ENCODE measurements around the gene KSR1. TPM values are rescaled to one million over a fixed set of nuclear protein-coding genes. Genes with fewer than 3 reads are reported as not detected.

KSR1 gene
- total RNA-seq, 4 donors from 2014 or later, result 10.4 to 17.7 (median 13.2) TPM

DNA sequence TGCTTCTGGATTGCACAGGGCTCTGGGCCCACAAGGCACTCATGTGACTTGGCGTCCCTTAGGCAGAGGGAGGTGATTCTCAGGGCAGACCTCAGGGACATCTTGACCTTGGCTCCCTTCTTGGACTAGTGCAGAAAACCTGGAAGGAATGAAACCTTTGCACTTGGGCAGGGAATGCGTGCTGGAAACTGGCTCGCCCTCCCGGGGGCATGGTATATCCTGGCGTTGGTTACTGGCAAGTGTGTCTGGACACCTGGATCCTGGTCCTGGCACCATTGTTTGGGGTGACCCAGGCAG is 111.3 kb downstream of the KSR1 start:
- Histone ChIP-seq H3K27ac (peak overlapping the region in 3 of 4 donors; percentile 95 to 99 (median 98)), H3K36me3 (no peaks in the 10 kb centered on the region), H3K4me3 (no peak overlapping the region), H3K4me1 (peaks cover 57 to 64% of the 10 kb centered on the region in 2 donors), H3K9me3 (no peaks in the 10 kb centered on the region), H3K27me3 (no peaks in the 10 kb centered on the region)
- ATAC-seq (peak; percentile 21 to 38), DNase-seq (peak in 1 of 2 donors; percentile 69)
- intact Hi-C loops (cut with DNase I; ENCODE audit: low total_unique reads) (loop anchor here (10.0 kb wide), 1 partner anchor 113 kb away; the partner anchor contains the start of gene KSR1), in situ Hi-C loops (cut with MboI; ENCODE audit: low sequenced_read_pairs in 4 of 4) (no loop called here)
- TF ChIP-seq, protein P1, sequence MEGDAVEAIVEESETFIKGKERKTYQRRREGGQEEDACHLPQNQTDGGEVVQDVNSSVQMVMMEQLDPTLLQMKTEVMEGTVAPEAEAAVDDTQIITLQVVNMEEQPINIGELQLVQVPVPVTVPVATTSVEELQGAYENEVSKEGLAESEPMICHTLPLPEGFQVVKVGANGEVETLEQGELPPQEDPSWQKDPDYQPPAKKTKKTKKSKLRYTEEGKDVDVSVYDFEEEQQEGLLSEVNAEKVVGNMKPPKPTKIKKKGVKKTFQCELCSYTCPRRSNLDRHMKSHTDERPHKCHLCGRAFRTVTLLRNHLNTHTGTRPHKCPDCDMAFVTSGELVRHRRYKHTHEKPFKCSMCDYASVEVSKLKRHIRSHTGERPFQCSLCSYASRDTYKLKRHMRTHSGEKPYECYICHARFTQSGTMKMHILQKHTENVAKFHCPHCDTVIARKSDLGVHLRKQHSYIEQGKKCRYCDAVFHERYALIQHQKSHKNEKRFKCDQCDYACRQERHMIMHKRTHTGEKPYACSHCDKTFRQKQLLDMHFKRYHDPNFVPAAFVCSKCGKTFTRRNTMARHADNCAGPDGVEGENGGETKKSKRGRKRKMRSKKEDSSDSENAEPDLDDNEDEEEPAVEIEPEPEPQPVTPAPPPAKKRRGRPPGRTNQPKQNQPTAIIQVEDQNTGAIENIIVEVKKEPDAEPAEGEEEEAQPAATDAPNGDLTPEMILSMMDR (IDR thresholded peaks at IDR 0.05 in 4 of 5, conservative IDR thresholded peaks at IDR 0.05 in 1 of 5), result no peak
- no peak for TF ChIP-seq POLR2A (IDR thresholded peaks at IDR 0.05)

DNA sequence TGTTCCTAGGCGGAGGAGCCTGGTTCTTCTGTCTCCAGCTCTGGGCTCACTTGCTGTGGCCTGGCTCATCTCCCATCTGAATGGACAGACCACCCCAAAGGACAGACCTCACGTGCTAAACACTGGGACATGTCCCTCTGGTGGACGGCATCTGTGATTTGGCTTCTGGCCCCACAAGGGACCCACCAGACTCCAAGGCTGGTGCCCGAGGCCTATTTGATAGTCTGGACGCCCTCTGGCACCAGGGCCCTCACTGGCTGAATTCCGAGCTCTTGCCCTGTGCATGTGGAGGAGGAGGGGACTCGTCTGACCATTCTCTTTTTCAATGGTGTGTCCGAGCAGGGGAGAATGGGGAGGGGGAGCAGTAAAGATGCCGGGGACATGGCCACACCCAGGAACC is 112.0 kb downstream of the KSR1 start:
- ATAC-seq (no peak), DNase-seq (no peak)
- TF ChIP-seq, protein P1 (IDR thresholded peaks at IDR 0.05 in 4 of 5, conservative IDR thresholded peaks at IDR 0.05 in 1 of 5), result no peak
- TF ChIP-seq POLR2A (IDR thresholded peaks at IDR 0.05), result no peak
- in situ Hi-C loops (cut with MboI; ENCODE audit: low sequenced_read_pairs in 4 of 4), result no loop called here
- Histone ChIP-seq H3K27me3 (no peaks in the 10 kb centered on the region), H3K36me3 (no peaks in the 10 kb centered on the region), H3K4me1 (peaks cover 59 to 66% of the 10 kb centered on the region in 2 donors), H3K9me3 (no peaks in the 10 kb centered on the region), H3K4me3 (no peak overlapping the region), H3K27ac (peak overlapping the region in 3 of 4 donors; percentile 95 to 99 (median 98))
- intact Hi-C loops (cut with DNase I; ENCODE audit: low total_unique reads), result loop anchor here (2.0 to 10.0 kb wide), 2 partner anchors 73 to 113 kb away; partner anchors contain the start of gene KSR1

DNA sequence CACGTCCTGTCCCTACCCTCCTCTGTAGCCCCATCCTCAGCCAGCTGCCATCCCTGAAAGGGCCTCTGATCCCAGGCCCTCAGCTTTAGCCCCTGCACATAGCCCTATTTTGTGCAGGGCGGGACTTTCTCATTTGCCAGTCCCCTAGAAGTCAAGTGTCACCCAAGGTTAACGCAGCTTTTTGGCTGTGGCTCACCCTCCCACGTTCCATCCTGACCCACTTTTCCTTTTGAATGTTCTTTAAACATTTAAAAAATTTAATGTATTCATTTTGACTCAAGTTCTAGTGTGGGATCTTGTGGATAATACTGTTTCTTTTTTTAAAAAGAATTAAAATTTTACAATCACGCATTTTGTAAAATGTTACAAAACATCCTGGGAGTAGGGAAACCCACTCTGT is 112.6 kb downstream of the KSR1 start:
- no peak for DNase-seq
- Histone ChIP-seq H3K4me3 (no peak overlapping the region), H3K9me3 (no peaks in the 10 kb centered on the region), H3K4me1 (peaks cover 65 to 71% of the 10 kb centered on the region in 2 donors), H3K27me3 (no peaks in the 10 kb centered on the region), H3K27ac (peak overlapping the region; percentile 95 to 99 (median 97)), H3K36me3 (no peaks in the 10 kb centered on the region)
- intact Hi-C loops (cut with DNase I; ENCODE audit: low total_unique reads), result loop anchor here (1.0 to 10.0 kb wide), 3 partner anchors 32 to 114 kb away; partner anchors contain the start of gene KSR1
- TF ChIP-seq, protein P1 (IDR thresholded peaks at IDR 0.05 in 4 of 5, conservative IDR thresholded peaks at IDR 0.05 in 1 of 5), result no peak
- no peak for TF ChIP-seq POLR2A (IDR thresholded peaks at IDR 0.05)
- in situ Hi-C loops (cut with MboI; ENCODE audit: low sequenced_read_pairs in 4 of 4), result no loop called here
- no peak for ATAC-seq

DNA sequence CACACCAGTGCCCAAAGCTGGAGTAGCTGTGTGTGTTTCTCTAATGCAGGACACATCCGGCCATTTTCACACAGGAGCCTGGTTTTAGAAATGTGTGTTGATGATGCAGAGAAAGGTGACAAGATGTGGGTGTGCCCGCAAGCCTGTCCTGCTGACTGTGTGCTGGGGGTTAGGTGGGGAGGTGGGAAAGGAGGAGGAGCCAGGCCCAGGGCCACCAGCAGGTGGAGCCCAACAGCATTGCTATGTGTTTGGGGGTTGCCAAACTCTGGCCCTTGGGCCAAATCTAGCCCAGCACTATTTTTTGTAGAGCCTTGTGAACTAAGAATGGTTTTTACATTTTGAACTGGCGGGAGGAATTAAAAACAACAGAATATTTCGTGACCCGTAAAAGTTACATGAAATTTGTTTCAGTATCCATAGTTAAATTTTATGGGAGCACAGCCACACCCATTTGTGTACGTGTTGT is 113.0 kb downstream of the KSR1 start:
- Histone ChIP-seq H3K9me3 (no peaks in the 10 kb centered on the region), H3K4me1 (peaks cover 69 to 76% of the 10 kb centered on the region in 2 donors), H3K27ac (peak overlapping the region; percentile 95 to 99 (median 97)), H3K4me3 (no peak overlapping the region), H3K36me3 (no peaks in the 10 kb centered on the region), H3K27me3 (no peaks in the 10 kb centered on the region)
- peak; percentile 17 to 25 for ATAC-seq
- in situ Hi-C loops (cut with MboI; ENCODE audit: low sequenced_read_pairs in 4 of 4) (no loop called here), intact Hi-C loops (cut with DNase I; ENCODE audit: low total_unique reads) (loop anchor here (1.0 to 10.0 kb wide), 3 partner anchors 32 to 114 kb away; partner anchors contain the start of gene KSR1)
- peak in 1 of 2 donors; percentile 76 for DNase-seq
- no peak for TF ChIP-seq POLR2A (IDR thresholded peaks at IDR 0.05)
- TF ChIP-seq, protein P1 (IDR thresholded peaks at IDR 0.05 in 4 of 5, conservative IDR thresholded peaks at IDR 0.05 in 1 of 5), result peak; percentile 40 to 87 (median 76)

Data from gastrocnemius medialis (tissue), 4 donors.